GM21526 (cell line): ENCODE results near the gene MAP3K20.
"Not testable (repeated sequence)": the region's sequence is repeated elsewhere in the genome, so short reads cannot be mapped to it uniquely, and the experiment has no call there.

ENCODE experiments used
- ATAC-seq: cut with Tn5 transposase; IDR thresholded peaks from one replicate; pipeline ENCODE4 v1.9.1; 2021; ENCODE audit warnings: moderate library complexity; ENCODE audit not compliant: unreplicated experiment, low FRiP score

MAP3K20 gene

DNA sequence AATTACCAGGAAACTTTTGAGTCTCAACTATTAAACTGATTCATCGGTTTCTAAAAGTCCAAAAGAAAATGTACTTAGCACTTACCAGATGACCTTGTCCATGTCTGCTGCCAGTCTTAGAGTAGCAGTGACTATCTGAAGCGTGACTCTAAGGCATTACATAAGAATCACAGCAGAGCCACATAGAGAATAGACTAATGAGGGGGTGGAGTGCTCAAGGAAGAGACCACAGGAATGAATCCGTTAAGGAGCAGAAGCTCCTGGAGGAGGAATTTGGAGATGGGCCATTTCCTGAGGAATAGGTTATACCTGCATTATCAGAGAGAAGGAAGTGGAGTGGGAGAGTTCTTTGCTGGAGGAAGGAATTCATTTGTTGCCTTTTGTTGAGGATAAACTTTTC lies 116.0 kb downstream of the MAP3K20 start:
- no peak for ATAC-seq

DNA sequence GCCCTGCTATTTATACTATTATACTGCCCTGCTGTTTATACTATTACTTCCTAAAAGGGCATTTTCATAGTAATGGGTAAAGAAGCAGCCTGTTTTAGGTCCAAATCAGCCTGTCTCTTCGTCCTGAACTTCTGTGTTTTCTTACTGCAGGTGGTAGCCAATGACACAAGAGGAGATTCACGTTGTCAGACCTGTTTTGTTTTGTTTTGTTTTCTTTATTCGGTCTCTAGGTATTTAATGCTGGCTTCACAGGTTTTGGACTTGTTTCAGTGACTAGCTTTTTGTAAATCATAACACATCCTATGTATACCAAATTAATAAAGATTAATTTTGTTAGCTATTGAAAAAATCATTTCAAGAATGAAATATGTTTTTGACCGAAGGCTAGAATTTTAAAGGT lies 116.4 kb downstream of the MAP3K20 start:
- ATAC-seq, result no peak

DNA sequence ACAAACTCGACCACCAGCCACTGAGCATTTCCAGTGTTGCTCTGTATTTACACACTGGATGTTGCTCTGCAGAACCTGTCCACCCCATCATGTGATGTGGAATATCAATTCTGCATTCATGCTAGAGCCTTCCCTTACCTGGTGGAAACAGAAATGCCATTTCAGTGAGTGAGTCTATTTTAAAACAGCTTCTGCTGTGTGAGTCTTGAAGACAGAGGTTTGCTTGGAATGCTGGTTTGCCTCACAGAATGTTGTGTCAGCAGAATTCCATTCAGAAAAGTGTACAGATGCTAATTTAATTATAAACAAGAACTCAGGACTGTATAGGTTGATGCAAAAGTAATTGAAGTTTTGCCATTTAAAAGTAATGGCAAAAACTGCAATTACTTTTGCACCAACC lies 118.3 kb downstream of the MAP3K20 start:
- ATAC-seq, result no peak

DNA sequence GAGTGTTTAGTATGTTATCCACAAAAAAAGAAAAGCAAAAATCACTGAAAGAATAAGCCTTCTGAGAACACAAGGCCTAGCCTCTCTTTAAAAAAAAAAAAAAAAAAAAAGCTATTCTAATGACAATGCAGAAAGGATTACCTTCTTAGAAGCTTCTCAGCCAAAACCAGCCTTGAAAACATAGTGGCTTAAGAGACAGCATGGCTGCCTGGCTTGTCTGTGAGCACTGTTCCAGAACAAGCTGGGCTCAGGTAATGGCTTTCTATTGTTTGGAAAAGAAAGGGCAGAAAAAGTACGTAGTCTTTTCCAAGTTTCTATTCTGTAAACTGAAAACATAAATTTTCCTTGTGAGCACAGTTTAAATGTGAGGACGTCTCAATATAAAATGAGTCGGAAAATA lies 119.5 kb downstream of the MAP3K20 start:
- ATAC-seq, result no peak

DNA sequence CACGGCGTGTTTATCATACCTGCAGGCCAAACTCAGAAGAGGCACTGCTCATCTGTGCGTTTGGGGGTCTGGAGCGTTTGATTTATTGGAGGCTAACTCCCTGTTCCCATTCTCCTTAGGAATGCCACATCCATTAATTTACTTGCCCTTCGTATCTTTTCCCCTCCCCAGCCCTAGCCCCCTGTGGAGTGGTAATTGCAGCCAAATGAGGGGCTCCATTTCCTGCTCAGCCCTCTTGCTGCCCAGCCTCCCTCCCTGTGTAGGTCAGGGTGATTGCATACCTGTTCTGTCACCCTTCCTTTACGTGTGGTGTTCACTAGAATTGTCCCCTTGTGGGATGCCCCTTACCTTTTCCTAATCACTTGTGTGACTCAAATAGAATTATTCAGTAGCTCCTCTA lies 120.4 kb downstream of the MAP3K20 start:
- ATAC-seq, result no peak

DNA sequence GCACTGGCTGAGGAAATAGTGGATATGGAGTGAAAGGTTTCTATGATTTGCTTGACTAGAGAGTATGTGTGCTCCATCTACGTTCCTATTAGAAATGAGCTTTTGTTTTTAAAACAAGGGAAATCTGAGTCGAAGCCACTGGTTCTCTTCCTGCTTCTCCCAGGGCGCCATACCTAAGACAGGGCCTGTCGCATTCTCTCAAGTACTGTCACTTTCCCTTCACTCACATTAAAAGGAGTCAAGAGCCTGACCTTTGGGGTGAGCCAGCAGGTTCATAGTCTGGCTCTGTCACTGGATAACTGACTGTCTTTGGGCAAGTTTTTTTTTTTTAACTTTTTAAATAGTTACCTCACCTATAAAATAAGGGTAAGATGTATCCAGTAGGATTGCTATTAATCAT lies 121.0 kb downstream of the MAP3K20 start:
- ATAC-seq, result no peak

DNA sequence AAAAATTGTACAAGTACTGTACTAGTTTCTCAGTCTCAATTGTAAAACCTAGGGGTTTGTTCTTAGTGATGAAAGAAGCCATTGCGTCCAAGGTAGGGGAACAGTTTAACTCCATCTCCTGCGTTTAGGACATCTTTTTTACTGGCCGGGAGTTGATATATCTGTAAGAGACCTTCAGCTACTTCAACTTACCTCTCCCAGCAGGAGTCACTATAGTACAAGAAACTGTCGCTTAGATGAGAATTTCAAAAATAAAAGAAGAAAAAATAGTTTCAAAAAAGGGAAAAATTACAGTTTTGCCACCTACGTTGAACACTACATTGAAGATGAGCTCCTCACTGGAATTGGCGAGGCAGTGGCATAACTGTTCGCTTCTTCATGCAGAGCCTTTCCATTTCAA lies 122.7 kb downstream of the MAP3K20 start:
- no peak for ATAC-seq

DNA sequence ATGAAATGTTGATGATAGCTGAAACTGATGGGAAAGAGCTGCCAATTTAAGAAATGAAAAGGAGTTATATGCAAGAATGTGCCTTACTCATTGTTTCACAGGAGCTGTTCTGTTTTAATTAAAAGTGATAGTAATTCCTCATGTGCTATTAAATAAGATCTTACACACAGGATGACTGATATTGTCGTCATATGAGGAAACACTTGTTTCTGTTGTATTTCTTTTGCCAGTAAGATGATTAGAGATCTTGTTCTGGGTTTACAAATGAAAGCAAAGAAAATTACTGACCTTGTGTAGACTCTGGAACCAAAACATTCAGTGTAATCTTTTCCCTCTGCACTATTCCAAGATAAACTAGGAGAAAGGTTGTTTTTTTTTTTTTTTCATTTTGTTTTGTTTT lies 123.6 kb downstream of the MAP3K20 start:
- ATAC-seq, result no peak

DNA sequence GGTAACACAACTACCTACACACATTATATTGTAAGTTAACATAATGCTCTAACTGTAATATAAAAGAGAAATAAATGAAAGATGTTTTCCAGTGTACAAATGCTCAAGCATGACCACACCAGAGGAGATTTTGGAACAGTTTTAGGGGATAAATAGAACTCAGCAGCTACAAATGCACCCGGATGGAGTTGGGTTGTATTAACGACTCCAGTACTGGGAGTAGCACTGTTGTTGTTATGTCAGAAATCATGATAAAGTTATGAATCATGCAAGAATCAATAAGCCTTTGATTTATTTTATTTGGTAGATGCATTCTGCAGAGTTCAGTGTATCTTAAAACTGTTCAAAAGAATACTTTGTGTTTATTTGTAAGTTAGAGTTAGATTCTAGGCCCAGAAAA lies 126.9 kb downstream of the MAP3K20 start:
- ATAC-seq, result no peak

DNA sequence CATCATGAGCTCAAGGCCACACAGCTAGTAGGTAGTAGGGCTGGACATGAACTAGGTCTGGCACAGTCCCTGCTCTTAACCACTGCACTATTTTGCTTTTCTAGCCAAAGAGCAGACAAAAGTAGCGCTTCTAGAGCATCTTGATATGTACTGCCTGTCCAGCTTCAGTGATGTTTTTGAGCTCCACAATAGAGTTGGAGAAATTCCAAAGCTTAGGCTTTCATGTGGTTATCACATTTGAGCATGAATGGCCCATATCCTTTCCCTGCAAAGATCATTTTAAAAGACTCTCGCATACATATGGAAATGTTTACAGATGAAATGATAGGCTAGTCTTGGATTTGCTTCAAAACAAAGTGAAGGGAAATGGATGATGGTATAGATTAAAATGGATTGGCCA lies 128.7 kb downstream of the MAP3K20 start:
- no peak for ATAC-seq

DNA sequence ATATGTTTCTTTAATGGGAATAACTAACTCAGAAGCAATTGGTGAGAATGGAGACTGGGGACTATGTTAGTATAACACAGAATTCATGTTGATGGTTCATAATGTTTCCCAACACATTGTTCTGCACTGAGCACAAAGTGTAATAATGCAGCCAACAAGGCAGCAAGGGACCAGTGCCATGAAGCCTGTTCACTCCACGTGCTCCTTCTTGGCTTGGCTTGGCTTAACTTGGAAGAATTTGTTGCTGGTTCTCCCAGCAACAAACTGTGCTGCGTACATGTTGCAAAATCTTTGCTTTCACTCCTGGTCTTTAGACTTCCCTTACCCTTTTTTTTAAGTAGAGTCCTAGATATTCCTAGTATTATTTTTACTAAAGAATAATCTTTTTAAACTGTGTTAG lies 129.7 kb downstream of the MAP3K20 start:
- no peak for ATAC-seq

DNA sequence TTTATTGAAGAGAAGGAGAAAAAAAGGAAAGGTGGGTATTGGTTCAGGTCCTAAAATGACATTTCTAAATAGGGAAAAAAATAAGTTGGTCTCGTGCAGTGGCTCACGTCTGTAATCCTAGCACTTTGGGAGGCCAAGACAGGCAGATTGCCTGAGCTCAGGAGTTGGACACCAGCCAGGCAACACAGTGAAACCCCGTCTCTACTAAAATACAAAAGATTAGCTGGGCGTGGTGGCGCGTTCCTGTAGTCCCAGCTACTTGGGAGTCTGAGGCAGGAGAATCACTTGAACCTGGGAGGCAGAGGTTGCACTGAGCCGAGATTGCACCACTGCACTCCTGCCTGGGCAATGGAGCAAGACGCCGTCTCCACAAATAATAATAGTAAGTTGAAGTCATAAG lies 131.5 kb downstream of the MAP3K20 start:
- ATAC-seq, result not testable (repeated sequence)

DNA sequence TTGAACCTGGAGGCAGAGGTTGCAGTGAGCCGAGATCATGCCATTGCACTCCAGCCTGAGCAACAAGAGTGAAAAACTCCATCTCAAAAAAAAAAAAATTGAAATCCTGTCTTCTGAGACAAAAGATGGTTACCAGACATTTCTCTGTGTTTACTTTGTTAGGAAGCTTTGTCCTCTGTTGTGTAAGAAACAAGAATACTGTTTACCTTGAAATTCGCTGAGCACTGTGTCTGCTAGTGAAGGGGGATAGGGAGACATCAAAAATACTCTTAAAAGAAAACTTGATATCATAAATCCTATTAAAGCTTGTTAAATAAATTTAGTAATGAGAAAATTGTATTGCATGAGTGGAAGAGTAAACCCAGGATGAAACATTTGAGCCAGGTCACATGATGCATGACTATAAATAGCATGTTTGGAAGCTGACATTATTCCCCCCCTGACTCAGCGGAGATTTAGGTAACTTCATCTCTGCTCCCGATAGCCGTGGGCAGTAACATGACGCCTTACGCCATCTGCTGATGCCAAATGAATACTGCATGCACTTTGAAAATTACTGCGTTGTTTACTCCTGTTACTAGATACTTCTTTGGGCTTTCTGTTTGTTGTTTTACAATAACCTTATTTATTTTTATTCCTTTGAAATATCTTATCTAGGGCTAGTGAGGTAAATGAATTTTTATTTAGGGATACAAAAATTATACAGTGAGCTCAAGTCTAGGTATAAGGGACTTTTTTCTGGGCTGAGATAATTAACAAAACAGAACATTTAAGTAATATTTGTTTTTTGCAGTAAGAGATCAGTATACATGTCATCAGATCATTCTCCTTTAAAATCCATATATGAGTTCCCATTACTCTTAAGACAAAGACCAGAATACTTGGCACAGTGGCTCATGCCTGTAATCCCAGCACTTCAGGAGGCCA lies 134.9 kb downstream of the MAP3K20 start:
- no peak for ATAC-seq

DNA sequence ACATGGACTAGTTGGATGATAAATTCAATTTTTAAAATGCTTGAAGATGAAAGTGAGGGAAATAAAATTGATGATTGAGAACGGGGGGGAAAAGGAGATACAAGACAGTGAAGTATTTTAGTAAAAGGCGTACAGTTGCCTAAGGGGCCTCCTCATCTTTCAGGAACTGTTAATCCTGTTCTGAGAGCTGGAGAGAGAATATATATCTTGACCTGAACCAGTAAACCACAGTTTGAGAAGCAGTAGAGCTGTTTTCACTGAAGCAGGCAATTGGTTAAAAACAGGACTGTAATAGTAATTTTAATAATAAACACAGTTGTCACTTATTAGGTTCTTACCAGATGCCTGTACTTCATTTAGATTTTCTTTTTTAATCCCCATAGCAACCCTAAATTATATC lies 137.5 kb downstream of the MAP3K20 start:
- no peak for ATAC-seq

DNA sequence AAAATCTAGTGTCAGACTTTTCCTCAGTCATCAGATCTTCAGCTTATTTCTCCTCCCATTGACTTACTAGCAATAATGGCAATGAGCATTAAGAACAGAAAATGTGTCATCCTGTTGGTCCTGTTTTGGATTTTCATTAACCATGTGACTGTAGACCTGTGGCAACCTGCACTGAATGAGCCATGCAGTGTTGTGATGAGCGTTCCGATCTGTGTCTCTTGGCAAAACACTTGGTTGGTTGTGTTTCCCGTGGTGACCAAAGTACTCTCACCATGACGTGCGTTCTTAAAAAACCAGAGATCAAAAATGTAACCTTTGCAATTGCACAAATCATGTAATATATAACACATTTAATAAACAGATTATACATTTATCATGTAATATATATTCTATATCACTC lies 138.6 kb downstream of the MAP3K20 start:
- ATAC-seq, result no peak

DNA sequence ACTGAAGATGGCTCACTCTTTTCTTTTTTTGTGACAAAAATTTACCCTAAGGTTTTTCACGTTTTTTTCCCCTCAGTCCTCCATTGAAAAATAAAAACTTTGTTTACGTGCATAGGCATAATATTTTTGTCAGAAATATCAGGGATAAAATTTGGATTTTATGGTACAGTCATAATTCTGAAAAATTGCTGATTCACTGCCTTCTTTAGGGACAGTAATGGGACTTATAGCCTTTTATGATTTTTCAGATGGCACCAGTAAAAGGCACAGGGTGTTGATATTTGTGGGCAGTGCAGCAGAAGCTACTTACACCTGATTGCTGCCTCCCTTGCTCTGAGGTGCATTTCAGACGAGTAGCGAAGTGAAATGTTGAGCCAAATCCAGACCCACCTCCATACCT lies 139.7 kb downstream of the MAP3K20 start:
- no peak for ATAC-seq

DNA sequence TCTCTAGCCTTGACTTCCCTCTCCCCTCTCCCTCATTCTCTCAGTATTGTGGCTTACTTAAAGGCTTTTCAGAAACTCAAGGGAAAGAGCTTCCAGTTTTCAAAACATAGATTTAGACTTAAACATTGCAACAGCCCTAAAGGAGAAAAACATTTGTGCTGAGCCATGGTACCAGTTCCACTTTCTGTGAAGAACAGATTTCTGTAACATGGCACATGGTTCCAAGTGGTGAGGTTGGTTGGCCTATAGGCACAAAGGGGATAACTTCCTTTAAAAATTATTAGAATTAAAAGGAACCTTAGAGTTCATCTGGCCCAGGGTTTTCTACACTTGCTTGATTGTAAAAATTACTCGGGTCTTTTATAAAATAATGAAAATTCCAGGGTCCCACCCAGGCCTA lies 140.4 kb downstream of the MAP3K20 start:
- ATAC-seq, result no peak

DNA sequence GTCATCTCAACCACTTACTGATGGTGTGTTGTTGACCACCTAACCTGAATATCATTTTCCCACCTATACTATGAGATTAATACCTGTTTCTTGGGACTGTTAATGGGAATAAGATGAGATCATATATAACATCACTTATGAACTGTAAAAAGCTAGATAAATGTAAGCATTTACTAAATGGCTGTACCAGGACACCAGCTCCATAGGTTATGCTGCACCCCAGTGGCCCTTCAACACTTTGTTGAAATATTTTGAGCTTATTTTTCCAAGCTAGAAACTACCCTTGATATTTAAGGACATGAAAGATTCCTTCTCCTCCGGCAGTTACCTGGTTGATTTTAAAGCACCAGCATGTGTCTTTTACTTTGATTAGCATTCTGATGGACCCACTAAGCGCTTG lies 141.0 kb downstream of the MAP3K20 start:
- ATAC-seq, result no peak

DNA sequence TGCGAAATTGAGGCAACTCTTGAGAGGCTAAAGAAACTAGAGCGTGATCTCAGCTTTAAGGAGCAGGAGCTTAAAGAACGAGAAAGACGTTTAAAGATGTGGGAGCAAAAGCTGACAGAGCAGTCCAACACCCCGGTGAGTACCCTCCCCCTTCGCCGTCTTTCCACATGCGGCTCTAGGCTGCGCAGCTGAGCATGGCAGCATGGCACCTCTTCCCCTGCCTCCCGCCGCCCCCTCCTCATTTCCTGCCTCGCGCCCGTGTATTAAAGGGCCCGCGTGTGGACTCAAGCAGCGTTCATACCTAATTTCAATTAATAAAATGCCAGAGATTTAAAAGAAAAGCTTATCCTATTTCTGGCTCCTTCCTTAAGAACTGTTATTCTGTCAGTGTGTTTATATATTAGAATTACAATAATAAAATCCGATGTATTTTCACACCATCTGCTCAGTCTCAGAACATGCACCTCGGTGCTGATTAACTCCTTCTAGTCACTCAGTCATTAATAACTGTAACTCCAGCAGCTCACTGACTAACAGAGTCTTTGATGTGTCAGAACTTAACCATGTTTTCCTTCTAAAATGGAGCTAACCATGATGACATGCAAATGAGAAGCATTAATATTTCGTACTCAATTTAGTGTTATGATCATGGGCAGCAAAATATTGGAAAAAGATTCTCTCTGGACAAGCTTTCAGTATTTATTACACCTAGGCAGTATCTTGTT lies 141.6 kb downstream of the MAP3K20 start:
- no peak for ATAC-seq

DNA sequence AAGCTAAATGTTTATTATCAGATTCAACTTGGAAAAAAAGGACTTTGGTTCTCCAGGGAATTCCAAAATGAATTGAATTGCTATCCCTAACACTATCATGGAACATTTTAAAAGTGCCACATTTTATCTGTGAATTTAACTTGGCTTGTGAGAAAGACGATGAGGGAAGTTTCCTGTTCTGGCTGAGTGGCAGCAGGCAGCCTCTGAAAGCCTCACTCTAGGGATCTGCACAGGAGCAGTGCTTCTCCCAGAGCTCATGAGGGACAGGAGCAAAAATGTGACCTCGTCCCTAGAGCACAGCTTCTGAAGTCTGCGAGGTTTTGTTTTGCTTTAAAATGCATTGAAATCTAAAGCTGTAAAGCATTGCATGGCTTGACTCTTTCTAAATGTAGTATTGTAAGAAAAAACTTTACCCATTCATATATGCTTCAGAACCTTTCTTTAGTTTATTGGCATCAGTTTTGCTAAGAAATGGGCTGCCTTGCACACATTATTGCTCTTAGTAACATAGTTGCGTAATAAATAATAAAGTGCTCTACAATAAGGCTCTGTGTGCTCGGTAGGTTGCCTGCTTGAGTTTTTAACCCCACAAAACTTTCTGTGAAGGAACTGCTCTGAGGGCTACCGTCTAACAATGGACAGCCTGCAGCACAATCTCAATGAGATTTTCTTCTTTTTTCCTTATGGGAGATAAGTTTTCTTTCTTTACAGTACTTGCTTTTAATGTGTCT lies 142.8 kb downstream of the MAP3K20 start:
- no peak for ATAC-seq

DNA sequence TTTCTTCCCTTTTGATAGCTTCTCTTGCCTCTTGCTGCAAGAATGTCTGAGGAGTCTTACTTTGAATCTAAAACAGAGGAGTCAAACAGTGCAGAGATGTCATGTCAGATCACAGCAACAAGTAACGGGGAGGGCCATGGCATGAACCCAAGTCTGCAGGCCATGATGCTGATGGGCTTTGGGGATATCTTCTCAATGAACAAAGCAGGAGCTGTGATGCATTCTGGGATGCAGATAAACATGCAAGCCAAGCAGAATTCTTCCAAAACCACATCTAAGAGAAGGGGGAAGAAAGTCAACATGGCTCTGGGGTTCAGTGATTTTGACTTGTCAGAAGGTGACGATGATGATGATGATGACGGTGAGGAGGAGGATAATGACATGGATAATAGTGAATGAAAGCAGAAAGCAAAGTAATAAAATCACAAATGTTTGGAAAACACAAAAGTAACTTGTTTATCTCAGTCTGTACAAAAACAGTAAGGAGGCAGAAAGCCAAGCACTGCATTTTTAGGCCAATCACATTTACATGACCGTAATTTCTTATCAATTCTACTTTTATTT lies 145.6 kb downstream of the MAP3K20 start:
- no peak for ATAC-seq
